NCI-H2227 (cell line): Measurements from ENCODE around the gene MAP3K9.
"Not testable (repeated sequence)": the region's sequence is repeated elsewhere in the genome, so short reads cannot be mapped to it uniquely, and the experiment has no call there.

Experiments
- DNase-seq: peaks from one replicate; lab custom pipeline; 2025; ENCODE audit not compliant: unreplicated experiment; lab: John Stamatoyannopoulos, UW

The MAP3K9 gene

GRCh38 chr14:70726651-70727375 is 82.5 kb downstream of the MAP3K9 start:
- DNase-seq: no peak

GRCh38 chr14:70724944-70725343 is 84.4 kb downstream of the MAP3K9 start:
- DNase-seq: no peak

- no peak for DNase-seq
These were observed 85.2 kb downstream of the MAP3K9 start for GRCh38 chr14:70724110-70724509.

- no peak for DNase-seq
These were observed 86.0 kb downstream of the MAP3K9 start for GRCh38 chr14:70723276-70723675.

- DNase-seq: no peak
These were observed 86.9 kb downstream of the MAP3K9 start for GRCh38 chr14:70722418-70722817.

GRCh38 chr14:70721542-70721941 is 87.8 kb downstream of the MAP3K9 start:
- no peak for DNase-seq

- no peak for DNase-seq
These were observed 90.8 kb downstream of the MAP3K9 start for GRCh38 chr14:70718383-70719118.

GRCh38 chr14:70716958-70717357 is 92.4 kb downstream of the MAP3K9 start:
- DNase-seq: no peak

GRCh38 chr14:70716483-70716882 is 92.8 kb downstream of the MAP3K9 start:
- no peak for DNase-seq

- DNase-seq: peak; percentile 70
These were observed 95.2 kb downstream of the MAP3K9 start for GRCh38 chr14:70714055-70714550.

GRCh38 chr14:70713511-70713916 is 95.8 kb downstream of the MAP3K9 start:
- no peak for DNase-seq

- DNase-seq: no peak
These were observed 96.2 kb downstream of the MAP3K9 start for GRCh38 chr14:70713096-70713495.

GRCh38 chr14:70711451-70711850 is 97.9 kb downstream of the MAP3K9 start:
- DNase-seq: no peak

- peak; percentile 91 for DNase-seq
These were observed 99.5 kb downstream of the MAP3K9 start for GRCh38 chr14:70709726-70710382.

GRCh38 chr14:70708717-70709570 is 100.4 kb downstream of the MAP3K9 start:
- DNase-seq: no peak

- no peak for DNase-seq
These were observed 101.9 kb downstream of the MAP3K9 start for GRCh38 chr14:70707138-70708038.

GRCh38 chr14:70706177-70706576 is 103.1 kb downstream of the MAP3K9 start:
- DNase-seq: no peak

GRCh38 chr14:70704960-70705359 is 104.4 kb downstream of the MAP3K9 start:
- DNase-seq: no peak

GRCh38 chr14:70703621-70704168 is 105.6 kb downstream of the MAP3K9 start:
- not testable (repeated sequence) for DNase-seq

- no peak for DNase-seq
These were observed 107.2 kb downstream of the MAP3K9 start for GRCh38 chr14:70702161-70702560.
